RCC 7860 (cell line): Measurements from ENCODE around the gene NOD1.

Experiments used
- DNase-seq: peaks from one replicate; pipeline ENCODE4 v3.0.0-alpha.2; 2015; ENCODE audit warnings: low spot score
- FAIRE-seq: peaks from 2 replicates; lab custom pipeline; 2012; peaks lifted over from hg19 to GRCh38; lab: Jason Lieb, UNC

Gene NOD1

GRCh38 chr7:30379131-30379530 lies 99.5 kb downstream of the NOD1 start:
- FAIRE-seq (no peak), DNase-seq (no peak)

- no peak for DNase-seq
These were observed 100.3 kb downstream of the NOD1 start for GRCh38 chr7:30378275-30378674.

More at GRCh38 chr7:30378275-30378674, 100.3 kb downstream of the NOD1 start:
- no peak for FAIRE-seq
